A549 (cell line): Measurements from ENCODE around the gene MYH14. TPM values are rescaled to one million over a fixed set of nuclear protein-coding genes. Genes with fewer than 3 reads are reported as not detected.

Source experiments
- ATAC-seq, 2 experiments: fragments of 200-7000 bp in 1 of 2; fragments of >200 bp in 1 of 2; cut with Nextera tagmentation in 1 of 2; cut with Tn5 transposase in 1 of 2; 3 replicates each; pipeline versions ENCODE4 v1.8.0 to v1.9.1; 2018 to 2020; ENCODE audit warnings: mild to moderate bottlenecking in 1 of 2, moderate library complexity in 1 of 2
- CTCF ChIA-PET: fragments of 300-600 bp; sonication (Branson Sonifier 250); formaldehyde crosslinking; extraction: SDS; loops from one replicate; lab custom pipeline; 2021; ENCODE audit warnings: antibody characterized with exemption, inconsistent platforms; lab: Yijun Ruan, JAX
- POLR2A ChIA-PET: fragments of 350-600 bp; formaldehyde crosslinking; extraction: SDS; loops from one replicate; lab custom pipeline; 2021; ENCODE audit warnings: antibody characterized with exemption, inconsistent platforms; lab: Yijun Ruan, JAX
- DNase-seq, 2 experiments: peaks; one replicate each; pipeline versions ENCODE4 v3.0.0 to v3.0.0-alpha.2; 2011 to 2016; ENCODE audit warnings: low read depth in 1 of 2, low spot score in 1 of 2
- FAIRE-seq: peaks from 2 replicates; lab custom pipeline; 2011; peaks lifted over from hg19 to GRCh38; lab: Jason Lieb, UNC
- H3K27ac ChIP-seq, 2 experiments: fragments of >200 bp; sonication (Bioruptor Twin); formaldehyde crosslinking; 3 replicates each; pipeline ENCODE4 v1.5.1; 2016 to 2017
- H3K4me1 ChIP-seq: fragments of >200 bp; sonication (Bioruptor Twin); formaldehyde crosslinking; 3 replicates; pipeline ENCODE4 v1.6.1; 2016
- H3K4me2 ChIP-seq: fragments of >200 bp; sonication (Bioruptor Twin); formaldehyde crosslinking; 3 replicates; pipeline ENCODE4 v1.6.1; 2016
- H3K4me3 ChIP-seq: fragments of >200 bp; sonication (Bioruptor Twin); formaldehyde crosslinking; 3 replicates; pipeline ENCODE4 v1.5.1; 2016
- H3K9me3 ChIP-seq: fragments of >200 bp; sonication (Bioruptor Twin); formaldehyde crosslinking; 3 replicates; pipeline ENCODE4 v1.6.1; 2016
- ATOH8 ChIP-seq: fragments of 250-450 bp; sonication (Bioruptor Pico); IDR thresholded peaks from 2 replicates; pipeline ENCODE4 v1.5.0; 2020; ENCODE audit warnings: low read depth, mild to moderate bottlenecking, moderate library complexity
- CHD4 ChIP-seq: fragments of 200-600 bp; sonication (generic); IDR thresholded peaks from 2 replicates; pipeline ENCODE4 v1.6.1; 2016; ENCODE audit warnings: antibody characterized with exemption, mild to moderate bottlenecking, borderline replicate concordance
- E2F6 ChIP-seq: IDR thresholded peaks from 2 replicates; pipeline ENCODE4 v1.6.1; 2012; ENCODE audit warnings: low read depth, borderline replicate concordance
- EHF ChIP-seq: fragments of 250-450 bp; sonication (Bioruptor Pico); IDR thresholded peaks from 2 replicates; pipeline ENCODE4 v1.5.0; 2020; ENCODE audit warnings: mild to moderate bottlenecking
- EP300 ChIP-seq, 2 experiments: fragments of >200 bp; sonication (Bioruptor Twin); formaldehyde crosslinking; IDR thresholded peaks; 2 replicates in 1 of 2; 3 replicates in 1 of 2; pipeline ENCODE4 v1.6.1; 2016 to 2017
- ESRRA ChIP-seq: fragments of 150-350 bp; IDR thresholded peaks from 2 replicates; pipeline ENCODE4 v1.6.1; 2014; ENCODE audit warnings: mild to moderate bottlenecking, low read length, borderline replicate concordance
- FOSL2 ChIP-seq, 2 experiments: fragments of 450-650 bp in 1 of 2; fragments of >200 bp in 1 of 2; sonication (Bioruptor Twin) in 1 of 2; formaldehyde crosslinking; IDR thresholded peaks; 2 replicates each; pipeline versions ENCODE4 v1.5.0 to v1.6.1; 2016 to 2020; ENCODE audit warnings: mild to moderate bottlenecking in 1 of 2, moderate library complexity in 1 of 2
- FOXS1 ChIP-seq: fragments of 250-450 bp; sonication (Bioruptor Pico); IDR thresholded peaks from 2 replicates; pipeline ENCODE4 v1.5.0; 2020; ENCODE audit warnings: mild to moderate bottlenecking, moderate library complexity
- HEYL ChIP-seq: fragments of 250-450 bp; sonication (Bioruptor Pico); IDR thresholded peaks from 2 replicates; pipeline ENCODE4 v1.8.0; 2021; ENCODE audit warnings: mild to moderate bottlenecking, moderate library complexity
- HOXA7 ChIP-seq: fragments of 250-450 bp; sonication (Bioruptor Pico); IDR thresholded peaks from 2 replicates; pipeline ENCODE4 v1.5.0; 2020; ENCODE audit warnings: mild to moderate bottlenecking, moderate library complexity
- KDM1A ChIP-seq: fragments of 200-600 bp; sonication (generic); IDR thresholded peaks from 2 replicates; pipeline ENCODE4 v1.6.1; 2016; ENCODE audit warnings: low read depth, mild to moderate bottlenecking
- KDM5A ChIP-seq: fragments of 200-600 bp; sonication (generic); IDR thresholded peaks from 2 replicates; pipeline ENCODE4 v1.6.1; 2016; ENCODE audit warnings: antibody characterized with exemption, mild to moderate bottlenecking
- MAX ChIP-seq: IDR thresholded peaks from 2 replicates; pipeline ENCODE4 v1.6.1; 2012
- MAZ ChIP-seq: fragments of 150-350 bp; IDR thresholded peaks from 2 replicates; pipeline ENCODE4 v1.6.1; 2014; ENCODE audit warnings: antibody characterized with exemption, low read depth, low read length, borderline replicate concordance
- PHF8 ChIP-seq: fragments of 200-600 bp; sonication (generic); IDR thresholded peaks from 2 replicates; pipeline ENCODE4 v1.6.1; 2016; ENCODE audit warnings: low read depth, mild to moderate bottlenecking, antibody characterized with exemption, moderate library complexity, borderline replicate concordance
- POLR2A ChIP-seq: IDR thresholded peaks from 2 replicates; pipeline ENCODE4 v1.6.1; 2012; ENCODE audit warnings: mild to moderate bottlenecking, low read length
- POLR2AphosphoS2 ChIP-seq: conservative IDR thresholded peaks from 2 replicates; pipeline ENCODE4 v1.6.1; 2012; ENCODE audit warnings: low read length, improper control_type of control experiment, inconsistent platforms
- REST ChIP-seq: fragments of 200-600 bp; sonication (generic); IDR thresholded peaks from 2 replicates; pipeline ENCODE4 v1.6.1; 2016; ENCODE audit warnings: antibody characterized with exemption, mild to moderate bottlenecking, moderate library complexity
- RFX5 ChIP-seq: fragments of 450-650 bp; IDR thresholded peaks from 2 replicates; pipeline ENCODE4 v1.7.1; 2014; ENCODE audit warnings: antibody characterized with exemption, mild to moderate bottlenecking, moderate library complexity
- SMC3 ChIP-seq: fragments of >200 bp; sonication (Bioruptor Twin); formaldehyde crosslinking; IDR thresholded peaks from 3 replicates; pipeline ENCODE4 v1.6.1; 2018; ENCODE audit warnings: inconsistent platforms
- TFCP2L1 ChIP-seq: fragments of 250-450 bp; sonication (Bioruptor Pico); IDR thresholded peaks from 2 replicates; pipeline ENCODE4 v1.5.0; 2021; ENCODE audit warnings: mild to moderate bottlenecking
- ZC3H11A ChIP-seq: fragments of 450-650 bp; IDR thresholded peaks from 2 replicates; pipeline ENCODE4 v1.6.1; 2014; ENCODE audit warnings: antibody characterized with exemption, mild to moderate bottlenecking
- ZNF302 ChIP-seq: fragments of 250-450 bp; sonication (Bioruptor Pico); IDR thresholded peaks from 2 replicates; pipeline ENCODE4 v1.9.0; 2021; ENCODE audit warnings: inconsistent platforms, mild to moderate bottlenecking, moderate library complexity
- ZSCAN20 ChIP-seq: fragments of 250-450 bp; sonication (Bioruptor Pico); IDR thresholded peaks from 2 replicates; pipeline ENCODE4 v1.8.0; 2022; ENCODE audit warnings: mild to moderate bottlenecking, moderate library complexity
- WGBS: methylation state at CpG from one replicate; pipeline ENCODE4 v1.1.6; 2017; ENCODE audit errors: missing lambda C conversion rate; 5-methylcytosine and 5-hydroxymethylcytosine counted together
- polyA plus RNA-seq, 4 experiments: library from polyadenylated mRNA; depleted of rRNA in 3 of 4; stranded (reverse); fragments of >200 nt; fragmentation: RNase III in 1 of 4; extraction: RNeasy Plus Mini Kit Qiagen cat#74134 plus additional on column Dnase treatment in 1 of 4; gene quantifications; 2 replicates in 3 of 4; 3 replicates in 1 of 4; pipeline ENCODE4 v1.2.3, GENCODE V29; 2011 to 2017

MYH14 gene
- polyA plus RNA-seq, 2 of the 4 experiments (the other 2 are of a cell fraction), result 4.0 to 7.0 TPM

- FAIRE-seq (no peak), ATAC-seq (no peak), DNase-seq (no peak)
- Histone ChIP-seq H3K27ac (no peak overlapping the region), H3K9me3 (peaks cover 40% of the 10 kb centered on the region), H3K4me3 (no peak overlapping the region), H3K4me1 (no peaks in the 10 kb centered on the region), H3K4me2 (no peak overlapping the region)
- POLR2A ChIA-PET, result no interaction called here
- WGBS, result 68% methylated on average over 18 of the region's 18 CpGs
- CTCF ChIA-PET, result interaction anchor here (0.7 to 1.1 kb wide), 2 partner anchors 16 to 22 kb away, joined by 3 read pairs; no protein-coding TSS in a partner anchor
- TF ChIP-seq E2F6 (no peak), MAX (no peak), FOSL2 (IDR thresholded peaks at IDR 0.05) (no peak), FOSL2 (CRISPR knock-in tag; IDR thresholded peaks at IDR 0.05) (no peak), POLR2AphosphoS2 (no peak), FOXS1 (no peak), HEYL (CRISPR knock-in tag) (no peak), TFCP2L1 (CRISPR knock-in tag) (no peak), ZC3H11A (no peak), ZNF302 (no peak), CHD4 (no peak)
Observed at GRCh38 chr19:50286443-50286842, 83.0 kb downstream of the MYH14 start.

GRCh38 chr19:50287331-50287730 is 83.9 kb downstream of the MYH14 start:
- CTCF ChIA-PET, result no interaction called here

GRCh38 chr19:50288954-50289353 is 85.5 kb downstream of the MYH14 start:
- H3K4me1 ChIP-seq, result no peaks in the 10 kb centered on the region
- ATAC-seq (no peak), DNase-seq (no peak), FAIRE-seq (no peak)
- H3K27ac ChIP-seq, result no peak overlapping the region
- no peak overlapping the region for H3K4me3 ChIP-seq
- TF ChIP-seq EP300 (IDR thresholded peaks at IDR 0.05), result no peak
- TF ChIP-seq MAZ, result no peak
- no peak for TF ChIP-seq RFX5
- TF ChIP-seq POLR2A, result no peak
- WGBS, result 55% methylated on average over 5 of the region's 5 CpGs
- CTCF ChIA-PET, result interaction anchor here (0.5 to 1.1 kb wide), 3 partner anchors 16 to 141 kb away, joined by 3 read pairs; no protein-coding TSS in a partner anchor
- POLR2A ChIA-PET, result no interaction called here
- peaks cover 40% of the 10 kb centered on the region for H3K9me3 ChIP-seq
- H3K4me2 ChIP-seq, result no peak overlapping the region

More at GRCh38 chr19:50287331-50287730, 83.9 kb downstream of the MYH14 start:
- FAIRE-seq, result no peak
- H3K4me3 ChIP-seq, result no peak overlapping the region
- no peaks in the 10 kb centered on the region for H3K4me1 ChIP-seq
- WGBS, result 65% methylated on average over 2 of the region's 2 CpGs
- peaks cover 40% of the 10 kb centered on the region for H3K9me3 ChIP-seq
- no peak for ATAC-seq
- POLR2A ChIA-PET, result no interaction called here
- no peak for DNase-seq
- H3K4me2 ChIP-seq, result no peak overlapping the region
- TF ChIP-seq ATOH8 (CRISPR knock-in tag) (no peak), SMC3 (no peak), TFCP2L1 (CRISPR knock-in tag) (no peak), KDM1A (no peak), EP300 (IDR thresholded peaks at IDR 0.05) (no peak), EHF (CRISPR knock-in tag) (no peak), ESRRA (no peak)
- no peak overlapping the region for H3K27ac ChIP-seq

- POLR2A ChIA-PET, result no interaction called here
- FAIRE-seq (no peak), ATAC-seq (no peak), DNase-seq (no peak)
- H3K4me1 ChIP-seq, result no peaks in the 10 kb centered on the region
- WGBS, result 73% methylated on average over 6 of the region's 6 CpGs
- CTCF ChIA-PET, result interaction anchor here (1.8 kb wide), 1 partner anchor 32 kb away, joined by 8 read pairs; no protein-coding TSS in a partner anchor
- H3K4me3 ChIP-seq, result no peak overlapping the region
- H3K4me2 ChIP-seq, result no peak overlapping the region
- TF ChIP-seq FOSL2 (IDR thresholded peaks at IDR 0.05), result no peak
- no peak for TF ChIP-seq FOSL2 (CRISPR knock-in tag; IDR thresholded peaks at IDR 0.05)
- TF ChIP-seq PHF8, result no peak
- TF ChIP-seq REST, result no peak
- no peak for TF ChIP-seq ZSCAN20
- TF ChIP-seq KDM5A, result no peak
- no peak for TF ChIP-seq ESRRA
- no peak for TF ChIP-seq HOXA7 (CRISPR knock-in tag)
- no peak for TF ChIP-seq ZC3H11A
- peaks cover 34% of the 10 kb centered on the region for H3K9me3 ChIP-seq
- H3K27ac ChIP-seq, result no peak overlapping the region
Observed at GRCh38 chr19:50290011-50290410, 86.6 kb downstream of the MYH14 start.
